ENCODE measurements around the gene PBX1.

Gene PBX1

GRCh38 chr1:164672588-164672987 is 113.6 kb downstream of the PBX1 start:
- Histone ChIP-seq H3K27me3 (no peaks in the 10 kb centered on the region), H3K36me3 (no peaks in the 10 kb centered on the region), H3K27ac (no peak overlapping the region), H3K9me3 (no peaks in the 10 kb centered on the region), H3K4me1 (ENCODE audit: control insufficient read depth in 1 of 2, insufficient read depth in 1 of 2, low read depth in 1 of 2, low read length in 1 of 2) (no peaks in the 10 kb centered on the region), H3K4me3 (ENCODE audit: low read depth in 1 of 2, low read length in 1 of 2) (no peak overlapping the region)
- no peak for TF ChIP-seq CTCF (IDR thresholded peaks at IDR 0.05)

- no peak overlapping the region for H3K27ac ChIP-seq
- no peaks in the 10 kb centered on the region for H3K9me3 ChIP-seq
- TF ChIP-seq CTCF (IDR thresholded peaks at IDR 0.05), result no peak
- no peaks in the 10 kb centered on the region for H3K27me3 ChIP-seq
- H3K4me3 ChIP-seq (ENCODE audit: low read depth in 1 of 2, low read length in 1 of 2), result no peak overlapping the region
- no peaks in the 10 kb centered on the region for H3K4me1 ChIP-seq (ENCODE audit: control insufficient read depth in 1 of 2, insufficient read depth in 1 of 2, low read depth in 1 of 2, low read length in 1 of 2)
- no peaks in the 10 kb centered on the region for H3K36me3 ChIP-seq
Observed at GRCh38 chr1:164673584-164674214, 114.7 kb downstream of the PBX1 start.

- Histone ChIP-seq H3K27me3 (no peaks in the 10 kb centered on the region), H3K4me1 (ENCODE audit: control insufficient read depth in 1 of 2, insufficient read depth in 1 of 2, low read depth in 1 of 2, low read length in 1 of 2) (no peaks in the 10 kb centered on the region), H3K4me3 (ENCODE audit: low read depth in 1 of 2, low read length in 1 of 2) (no peak overlapping the region), H3K9me3 (no peaks in the 10 kb centered on the region), H3K27ac (no peak overlapping the region), H3K36me3 (no peaks in the 10 kb centered on the region)
- TF ChIP-seq CTCF (IDR thresholded peaks at IDR 0.05), result no peak
Observed at GRCh38 chr1:164675342-164675904, 116.4 kb downstream of the PBX1 start.

- no peak for TF ChIP-seq CTCF (IDR thresholded peaks at IDR 0.05)
Observed at GRCh38 chr1:164678136-164678700, 119.2 kb downstream of the PBX1 start.

GRCh38 chr1:164682570-164682969 is 123.6 kb downstream of the PBX1 start:
- no peak overlapping the region for H3K4me3 ChIP-seq (ENCODE audit: low read depth in 1 of 2, low read length in 1 of 2)
- no peaks in the 10 kb centered on the region for H3K9me3 ChIP-seq
- H3K27ac ChIP-seq, result no peak overlapping the region
- TF ChIP-seq CTCF (IDR thresholded peaks at IDR 0.05), result no peak
- H3K4me1 ChIP-seq (ENCODE audit: control insufficient read depth in 1 of 2, insufficient read depth in 1 of 2, low read depth in 1 of 2, low read length in 1 of 2), result no peaks in the 10 kb centered on the region
- H3K36me3 ChIP-seq, result no peaks in the 10 kb centered on the region
- no peaks in the 10 kb centered on the region for H3K27me3 ChIP-seq

More at GRCh38 chr1:164678136-164678700, 119.2 kb downstream of the PBX1 start:
- Histone ChIP-seq H3K9me3 (no peaks in the 10 kb centered on the region), H3K4me1 (ENCODE audit: control insufficient read depth in 1 of 2, insufficient read depth in 1 of 2, low read depth in 1 of 2, low read length in 1 of 2) (no peaks in the 10 kb centered on the region), H3K27ac (no peak overlapping the region), H3K4me3 (ENCODE audit: low read depth in 1 of 2, low read length in 1 of 2) (no peak overlapping the region), H3K27me3 (no peaks in the 10 kb centered on the region), H3K36me3 (no peaks in the 10 kb centered on the region)

All from neutrophil (primary cell).